GM12865 (cell line): ENCODE data around the gene PMIS2.

ENCODE experiments used
- DNase-seq: peaks from one replicate; pipeline ENCODE4 v3.0.0; 2010; ENCODE audit warnings: low read depth
- H3K4me3 ChIP-seq: 2 replicates; pipeline ENCODE4 v1.5.1; 2011; ENCODE audit warnings: mild to moderate bottlenecking, low read depth, low read length, control low read depth
- TF ChIP-seq, protein P1 (sequence below): IDR thresholded peaks from 2 replicates; pipeline ENCODE4 v1.5.1; 2011; ENCODE audit warnings: low read length, control low read depth, low read depth, inconsistent platforms; ENCODE audit not compliant: insufficient read depth; ENCODE audit errors: missing control alignments

PMIS2 gene

GRCh38 chr19:35544110-35544802, 41.7 kb upstream of the PMIS2 start:
- peak overlapping the region; percentile 85 for H3K4me3 ChIP-seq
- TF ChIP-seq, protein P1, sequence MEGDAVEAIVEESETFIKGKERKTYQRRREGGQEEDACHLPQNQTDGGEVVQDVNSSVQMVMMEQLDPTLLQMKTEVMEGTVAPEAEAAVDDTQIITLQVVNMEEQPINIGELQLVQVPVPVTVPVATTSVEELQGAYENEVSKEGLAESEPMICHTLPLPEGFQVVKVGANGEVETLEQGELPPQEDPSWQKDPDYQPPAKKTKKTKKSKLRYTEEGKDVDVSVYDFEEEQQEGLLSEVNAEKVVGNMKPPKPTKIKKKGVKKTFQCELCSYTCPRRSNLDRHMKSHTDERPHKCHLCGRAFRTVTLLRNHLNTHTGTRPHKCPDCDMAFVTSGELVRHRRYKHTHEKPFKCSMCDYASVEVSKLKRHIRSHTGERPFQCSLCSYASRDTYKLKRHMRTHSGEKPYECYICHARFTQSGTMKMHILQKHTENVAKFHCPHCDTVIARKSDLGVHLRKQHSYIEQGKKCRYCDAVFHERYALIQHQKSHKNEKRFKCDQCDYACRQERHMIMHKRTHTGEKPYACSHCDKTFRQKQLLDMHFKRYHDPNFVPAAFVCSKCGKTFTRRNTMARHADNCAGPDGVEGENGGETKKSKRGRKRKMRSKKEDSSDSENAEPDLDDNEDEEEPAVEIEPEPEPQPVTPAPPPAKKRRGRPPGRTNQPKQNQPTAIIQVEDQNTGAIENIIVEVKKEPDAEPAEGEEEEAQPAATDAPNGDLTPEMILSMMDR: no peak
- DNase-seq: no peak

GRCh38 chr19:35545001-35545854, 40.7 kb upstream of the PMIS2 start, which contains the start of gene TMEM147:
Gene TMEM147, plus strand, starts transcription at chr19:35545626. Its CDS starts 114 bp downstream, at chr19:35545740.
- peak within 1 kb of the TSS; percentile 85 for H3K4me3 ChIP-seq
- TF ChIP-seq, protein P1: no peak
- peak; percentile 92 for DNase-seq

- TF ChIP-seq, protein P1: no peak
- H3K4me3 ChIP-seq: peak overlapping the region; percentile 85
- peak; percentile 84 for DNase-seq
Measured at GRCh38 chr19:35545855-35546381, 40.1 kb upstream of the PMIS2 start.

DNA sequence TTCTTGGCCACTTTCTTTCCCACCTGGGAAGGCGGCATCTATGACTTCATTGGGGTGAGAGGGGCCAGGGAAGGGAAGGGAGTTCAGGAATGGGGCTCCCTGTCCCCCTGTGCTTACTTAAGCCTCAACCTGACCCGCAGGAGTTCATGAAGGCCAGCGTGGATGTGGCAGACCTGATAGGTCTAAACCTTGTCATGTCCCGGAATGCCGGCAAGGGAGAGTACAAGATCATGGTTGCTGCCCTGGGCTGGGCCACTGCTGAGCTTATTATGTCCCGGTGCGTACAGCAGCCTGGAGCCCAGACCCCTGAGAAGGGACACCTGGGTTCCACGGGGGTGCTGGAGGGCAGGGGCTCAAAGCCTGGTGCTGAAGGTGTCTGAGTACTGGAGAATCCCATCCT, 39.4 kb upstream of the PMIS2 start:
- no peak for DNase-seq
- TF ChIP-seq, protein P1: no peak
- peak overlapping the region; percentile 85 for H3K4me3 ChIP-seq

DNA sequence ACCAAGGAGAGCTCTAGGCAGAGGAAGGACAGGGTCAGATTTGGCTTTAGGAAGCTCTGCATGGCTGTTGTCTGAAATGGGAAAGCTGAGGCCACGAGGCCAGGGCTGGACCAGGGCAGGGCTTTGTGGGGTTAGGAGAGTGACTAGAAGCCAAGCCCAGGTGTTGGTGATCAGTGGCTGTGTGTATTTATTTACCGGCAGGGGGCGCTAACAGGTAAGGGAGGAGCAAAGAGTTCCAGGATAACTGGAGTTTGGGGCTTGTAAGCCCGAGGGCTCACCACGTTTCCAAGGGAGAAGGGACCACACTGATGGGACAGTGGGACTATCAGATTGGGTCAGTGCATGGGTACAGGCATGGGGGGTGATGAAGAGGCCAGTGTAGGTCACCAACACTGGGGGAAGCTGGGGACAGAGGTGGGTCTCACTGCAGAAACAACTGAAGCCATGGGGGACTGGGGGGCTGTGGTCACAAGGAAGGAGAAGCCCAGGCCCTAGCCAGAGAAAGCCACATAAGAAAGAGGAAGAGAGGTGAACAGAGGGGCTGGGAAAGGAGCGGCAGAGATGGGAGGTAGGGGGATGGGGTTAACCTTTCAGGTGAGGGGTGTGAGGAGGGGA, 36.7 kb upstream of the PMIS2 start:
- TF ChIP-seq, protein P1: peak; percentile 68
- DNase-seq: peak; percentile 78
- H3K4me3 ChIP-seq: no peak overlapping the region

GRCh38 chr19:35549879-35550523, 36.0 kb upstream of the PMIS2 start:
- H3K4me3 ChIP-seq: no peak overlapping the region
- TF ChIP-seq, protein P1: no peak
- no peak for DNase-seq
